ENCODE data around the gene GCNT2.

GCNT2 gene

GRCh38 chr6:10668126-10668917 lies 147.2 kb downstream of the GCNT2 start:
- Histone ChIP-seq H3K4me3 (replicated peaks; ENCODE audit: low read depth, low read length) (no peak overlapping the region), H3K27me3 (replicated peaks; ENCODE audit: control insufficient read depth, insufficient read depth, low read length) (no peaks in the 10 kb centered on the region), H3K36me3 (ENCODE audit: control insufficient read depth, insufficient read depth, low read length) (no peaks in the 10 kb centered on the region)
- no peak for DNase-seq (ENCODE audit: extremely low read depth, insufficient read length)
- TF ChIP-seq, protein P1, sequence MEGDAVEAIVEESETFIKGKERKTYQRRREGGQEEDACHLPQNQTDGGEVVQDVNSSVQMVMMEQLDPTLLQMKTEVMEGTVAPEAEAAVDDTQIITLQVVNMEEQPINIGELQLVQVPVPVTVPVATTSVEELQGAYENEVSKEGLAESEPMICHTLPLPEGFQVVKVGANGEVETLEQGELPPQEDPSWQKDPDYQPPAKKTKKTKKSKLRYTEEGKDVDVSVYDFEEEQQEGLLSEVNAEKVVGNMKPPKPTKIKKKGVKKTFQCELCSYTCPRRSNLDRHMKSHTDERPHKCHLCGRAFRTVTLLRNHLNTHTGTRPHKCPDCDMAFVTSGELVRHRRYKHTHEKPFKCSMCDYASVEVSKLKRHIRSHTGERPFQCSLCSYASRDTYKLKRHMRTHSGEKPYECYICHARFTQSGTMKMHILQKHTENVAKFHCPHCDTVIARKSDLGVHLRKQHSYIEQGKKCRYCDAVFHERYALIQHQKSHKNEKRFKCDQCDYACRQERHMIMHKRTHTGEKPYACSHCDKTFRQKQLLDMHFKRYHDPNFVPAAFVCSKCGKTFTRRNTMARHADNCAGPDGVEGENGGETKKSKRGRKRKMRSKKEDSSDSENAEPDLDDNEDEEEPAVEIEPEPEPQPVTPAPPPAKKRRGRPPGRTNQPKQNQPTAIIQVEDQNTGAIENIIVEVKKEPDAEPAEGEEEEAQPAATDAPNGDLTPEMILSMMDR (IDR thresholded peaks at IDR 0.05; ENCODE audit: insufficient read depth, low read length, poor library complexity, severe bottlenecking): no peak

DNA sequence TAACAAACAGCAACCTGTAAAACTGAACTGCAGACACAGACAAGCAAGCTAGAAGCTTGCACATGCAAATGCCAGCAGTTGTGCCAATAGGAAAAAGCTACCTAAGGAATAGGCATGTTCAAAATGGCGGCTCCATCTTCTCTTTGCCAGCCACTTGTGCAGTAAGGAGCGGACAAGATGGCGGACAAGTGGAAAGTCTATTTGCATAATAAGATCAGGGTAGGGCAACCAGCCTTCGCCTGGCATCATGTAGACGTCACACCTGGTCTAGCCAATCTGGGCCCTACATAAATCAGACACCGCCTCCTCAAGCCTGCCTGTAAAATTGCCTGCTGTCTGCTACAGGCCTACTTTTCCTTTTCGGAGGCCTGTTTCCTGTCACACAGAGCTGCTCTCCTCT lies 155.3 kb downstream of the GCNT2 start:
- Histone ChIP-seq H3K36me3 (ENCODE audit: control insufficient read depth, insufficient read depth, low read length) (no peaks in the 10 kb centered on the region), H3K27me3 (replicated peaks; ENCODE audit: control insufficient read depth, insufficient read depth, low read length) (no peaks in the 10 kb centered on the region), H3K4me3 (replicated peaks; ENCODE audit: low read depth, low read length) (no peak overlapping the region)
- TF ChIP-seq, protein P1 (IDR thresholded peaks at IDR 0.05; ENCODE audit: insufficient read depth, low read length, poor library complexity, severe bottlenecking): no peak
- DNase-seq (ENCODE audit: extremely low read depth, insufficient read length): no peak

DNA sequence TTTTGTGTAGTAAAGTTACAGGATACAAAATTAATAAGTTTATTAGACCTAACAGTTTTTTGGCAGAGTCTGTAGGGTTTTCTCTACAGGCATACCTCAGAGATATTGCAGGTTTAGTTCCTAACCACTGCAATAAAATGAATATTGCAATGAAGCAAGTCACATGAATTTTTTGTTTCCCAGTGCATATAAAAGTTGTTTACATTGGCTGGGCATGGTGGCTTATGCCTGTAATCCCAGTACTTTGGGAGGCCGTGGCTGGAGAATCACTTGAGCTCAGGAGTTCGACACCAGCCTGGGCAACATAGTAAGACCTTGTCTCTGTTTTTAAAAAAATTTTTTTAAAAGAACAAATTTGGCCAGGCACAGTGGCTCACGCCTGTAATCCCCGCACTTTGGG lies 157.3 kb downstream of the GCNT2 start:
- no peak for DNase-seq (ENCODE audit: extremely low read depth, insufficient read length)
- Histone ChIP-seq H3K36me3 (ENCODE audit: control insufficient read depth, insufficient read depth, low read length) (no peaks in the 10 kb centered on the region), H3K27me3 (replicated peaks; ENCODE audit: control insufficient read depth, insufficient read depth, low read length) (no peaks in the 10 kb centered on the region), H3K4me3 (replicated peaks; ENCODE audit: low read depth, low read length) (no peak overlapping the region)
- TF ChIP-seq, protein P1 (IDR thresholded peaks at IDR 0.05; ENCODE audit: insufficient read depth, low read length, poor library complexity, severe bottlenecking): no peak

Data from GM06990 (cell line).